ENCODE data around the gene KRT7.
"Not testable (repeated sequence)": the region's sequence is repeated elsewhere in the genome, so short reads cannot be mapped to it uniquely, and the experiment has no call there.

The KRT7 gene

DNA sequence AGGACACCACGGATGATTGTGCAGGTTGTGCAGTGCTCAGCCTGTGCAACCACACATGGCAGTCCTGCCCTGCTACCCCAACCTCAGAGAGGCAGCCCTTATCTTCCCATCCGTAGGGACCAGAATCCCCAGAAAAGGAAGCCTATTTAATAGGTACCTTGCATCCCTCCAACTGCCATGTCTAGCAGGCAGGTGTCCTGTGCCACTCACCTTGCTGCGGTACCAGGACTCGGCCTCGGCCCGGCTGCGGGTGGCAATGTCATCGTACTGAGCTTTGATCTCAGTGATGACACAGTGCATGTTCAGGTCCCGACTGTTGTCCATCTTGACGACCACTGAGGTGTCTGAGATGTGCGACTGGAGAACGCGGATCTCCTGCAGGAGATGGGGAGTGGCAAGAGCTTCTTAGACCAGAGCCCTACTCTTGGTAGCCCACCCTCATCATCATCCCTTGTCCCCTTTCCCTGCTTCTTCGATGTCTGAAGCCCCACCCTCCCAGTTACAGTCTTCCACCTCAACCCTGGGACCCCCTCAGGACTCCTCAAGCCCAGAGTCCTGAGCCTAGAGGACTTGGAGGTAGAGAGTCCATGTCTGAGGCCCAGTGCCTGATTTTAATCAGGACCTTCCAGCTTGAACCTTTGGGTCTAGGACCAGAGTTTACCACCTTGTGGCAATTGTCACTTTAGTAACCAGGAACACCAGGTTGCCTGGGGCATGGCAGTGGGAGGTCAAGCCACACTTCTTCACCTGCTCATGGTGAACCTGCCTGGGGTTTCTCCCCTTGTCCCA lies 20.5 kb downstream of the KRT7 start:
- Mint-ChIP-seq H3K27me3 (peaks cover 96% of the 10 kb centered on the region), H3K36me3 (ENCODE audit: low read depth) (no peaks in the 10 kb centered on the region), H3K9me3 (no peaks in the 10 kb centered on the region), H3K27ac (no peak overlapping the region), H3K4me1 (ENCODE audit: low read depth) (peaks cover 25% of the 10 kb centered on the region), H3K4me3 (no peak overlapping the region)
- intact Hi-C loops (cut with micrococcal nuclease): no loop called here

DNA sequence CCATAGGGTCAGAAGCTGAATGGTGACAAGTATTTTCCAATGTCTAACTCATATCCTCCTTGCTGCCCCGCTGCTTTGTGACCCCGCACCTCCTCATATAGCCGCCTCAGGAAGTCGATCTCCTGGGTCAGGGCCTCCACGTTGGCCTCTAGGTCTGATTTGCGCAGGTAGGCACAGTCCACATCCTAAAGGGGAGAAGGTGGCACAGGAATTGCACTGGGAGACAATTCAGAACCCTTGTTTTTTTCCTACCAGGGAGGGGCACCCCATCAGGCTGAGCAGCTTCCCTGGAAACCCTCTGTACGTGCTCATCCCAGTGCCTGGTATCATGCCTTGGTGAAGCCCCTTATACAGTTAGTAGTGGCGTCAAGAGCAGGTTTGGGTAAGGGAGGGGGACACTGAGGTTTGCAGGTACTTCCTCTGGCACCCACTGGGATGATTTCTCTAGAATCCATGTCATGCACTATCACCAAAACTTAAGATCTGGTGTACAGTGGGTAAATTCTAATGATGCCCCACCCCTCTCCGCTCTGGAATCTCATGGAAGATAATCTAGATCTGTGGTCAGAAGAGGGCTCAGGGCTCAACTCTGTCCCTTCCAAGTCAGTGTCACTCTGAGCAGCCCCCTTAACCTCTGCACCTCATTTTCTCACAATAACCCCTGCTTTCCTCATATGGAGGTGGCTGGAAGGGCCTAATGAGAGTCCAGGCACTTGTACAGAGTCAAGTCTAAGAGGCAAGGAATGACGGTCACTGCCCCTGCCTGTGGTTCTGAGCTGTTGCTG lies 21.3 kb downstream of the KRT7 start:
- Mint-ChIP-seq H3K27ac (no peak overlapping the region), H3K36me3 (ENCODE audit: low read depth) (no peaks in the 10 kb centered on the region), H3K4me3 (no peak overlapping the region), H3K27me3 (peaks cover 95% of the 10 kb centered on the region), H3K9me3 (no peaks in the 10 kb centered on the region), H3K4me1 (ENCODE audit: low read depth) (peaks cover 27% of the 10 kb centered on the region)
- intact Hi-C loops (cut with micrococcal nuclease): no loop called here

DNA sequence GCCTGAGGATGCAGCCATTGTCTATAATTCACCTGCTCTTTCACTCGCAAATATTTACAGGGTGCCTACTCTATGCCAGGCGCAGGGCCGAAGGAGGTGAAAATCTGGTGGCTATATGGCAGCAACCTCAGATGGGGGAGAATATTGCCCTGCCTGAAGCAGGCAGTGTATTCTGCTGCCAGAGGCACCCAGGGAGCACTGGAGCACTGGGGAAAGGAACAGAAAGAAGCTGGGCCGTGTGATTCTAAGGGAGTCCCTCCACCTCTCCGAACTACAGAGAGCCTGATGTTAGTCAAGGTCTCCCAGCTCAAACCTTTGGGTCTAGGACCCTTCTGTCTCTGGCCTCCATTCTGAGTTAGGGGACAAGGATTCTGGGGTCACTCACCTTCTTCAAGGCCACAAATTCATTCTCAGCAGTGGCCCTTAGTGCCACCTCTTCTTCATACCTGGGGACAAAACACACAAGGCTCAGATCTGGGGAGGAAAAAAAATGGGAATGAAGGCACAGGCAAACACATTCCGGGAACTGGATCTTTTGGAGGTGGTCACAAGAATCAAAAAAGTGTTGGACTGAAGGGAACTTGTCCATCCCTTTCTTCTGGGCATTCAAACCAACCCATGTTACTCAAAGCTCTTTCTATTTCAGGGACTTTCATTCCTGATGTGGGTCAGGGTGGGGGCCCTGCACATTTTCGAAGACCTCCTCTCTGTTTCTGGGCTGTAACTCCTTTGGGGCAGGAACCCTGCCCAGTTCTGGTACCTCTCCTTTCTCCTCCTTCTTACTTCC lies 22.1 kb downstream of the KRT7 start:
- H3K4me3 Mint-ChIP-seq: no peak overlapping the region
- no peaks in the 10 kb centered on the region for H3K36me3 Mint-ChIP-seq (ENCODE audit: low read depth)
- intact Hi-C loops (cut with micrococcal nuclease): no loop called here
- no peak overlapping the region for H3K27ac Mint-ChIP-seq
- H3K9me3 Mint-ChIP-seq: no peaks in the 10 kb centered on the region
- peaks cover 95% of the 10 kb centered on the region for H3K27me3 Mint-ChIP-seq
- peaks cover 27% of the 10 kb centered on the region for H3K4me1 Mint-ChIP-seq (ENCODE audit: low read depth)

- no peak overlapping the region for H3K27ac Mint-ChIP-seq
- no peaks in the 10 kb centered on the region for H3K36me3 Mint-ChIP-seq (ENCODE audit: low read depth)
- H3K4me1 Mint-ChIP-seq (ENCODE audit: low read depth): peaks cover 34% of the 10 kb centered on the region
- H3K4me3 Mint-ChIP-seq: no peak overlapping the region
- H3K27me3 Mint-ChIP-seq: peaks cover 95% of the 10 kb centered on the region
- H3K9me3 Mint-ChIP-seq: no peaks in the 10 kb centered on the region
- intact Hi-C loops (cut with micrococcal nuclease): no loop called here
These were observed 23.0 kb downstream of the KRT7 start for GRCh38 chr12:52255926-52256583.

DNA sequence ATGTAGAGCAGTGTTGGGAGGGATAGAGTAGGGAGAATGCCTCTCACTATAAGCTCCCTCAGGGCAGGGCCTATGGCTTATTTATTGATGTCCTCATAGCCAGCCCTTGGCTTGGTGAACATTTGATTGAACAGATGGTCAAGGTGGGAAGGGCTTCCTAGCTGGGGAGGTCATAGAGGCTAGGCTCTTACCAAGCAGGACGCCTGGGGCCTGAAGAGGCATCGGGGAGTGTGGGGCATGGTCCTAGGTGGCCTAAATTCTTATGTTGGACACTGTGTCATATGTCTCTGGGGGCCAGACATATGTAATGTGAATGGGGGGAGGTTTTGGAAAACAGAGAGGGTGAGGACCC lies 23.5 kb downstream of the KRT7 start:
- H3K27ac Mint-ChIP-seq: no peak overlapping the region
- peaks cover 33% of the 10 kb centered on the region for H3K4me1 Mint-ChIP-seq (ENCODE audit: low read depth)
- H3K27me3 Mint-ChIP-seq: peaks cover 98% of the 10 kb centered on the region
- no peaks in the 10 kb centered on the region for H3K36me3 Mint-ChIP-seq (ENCODE audit: low read depth)
- intact Hi-C loops (cut with micrococcal nuclease): no loop called here
- no peaks in the 10 kb centered on the region for H3K9me3 Mint-ChIP-seq
- H3K4me3 Mint-ChIP-seq: no peak overlapping the region

DNA sequence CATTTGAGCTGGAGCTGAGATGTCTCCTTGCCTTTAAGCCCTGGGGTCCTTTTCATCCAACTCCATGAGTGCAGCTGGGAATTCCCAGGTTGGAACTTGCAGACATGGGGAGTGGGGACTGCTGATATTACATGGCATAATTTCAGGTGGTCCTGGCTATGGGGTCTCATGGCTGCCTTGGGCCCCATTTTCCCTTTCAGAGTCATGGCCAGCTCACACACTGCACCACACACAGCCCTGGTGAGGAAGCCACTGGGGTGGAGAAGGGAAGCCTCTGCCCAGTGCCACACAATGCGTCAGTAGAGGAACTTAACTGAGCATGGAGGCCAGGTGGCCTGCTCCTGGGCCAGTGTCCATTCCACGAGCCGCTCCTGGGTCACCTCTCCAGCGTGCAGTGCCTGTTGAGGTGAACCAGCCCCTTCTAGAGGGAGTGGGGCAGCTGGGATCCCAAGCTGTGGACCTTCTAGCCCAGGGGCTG lies 24.1 kb downstream of the KRT7 start:
- H3K27me3 Mint-ChIP-seq: peaks cover 95% of the 10 kb centered on the region
- H3K4me1 Mint-ChIP-seq (ENCODE audit: low read depth): peaks cover 28% of the 10 kb centered on the region
- H3K36me3 Mint-ChIP-seq (ENCODE audit: low read depth): no peaks in the 10 kb centered on the region
- H3K9me3 Mint-ChIP-seq: no peaks in the 10 kb centered on the region
- no peak overlapping the region for H3K4me3 Mint-ChIP-seq
- H3K27ac Mint-ChIP-seq: no peak overlapping the region
- intact Hi-C loops (cut with micrococcal nuclease): no loop called here

DNA sequence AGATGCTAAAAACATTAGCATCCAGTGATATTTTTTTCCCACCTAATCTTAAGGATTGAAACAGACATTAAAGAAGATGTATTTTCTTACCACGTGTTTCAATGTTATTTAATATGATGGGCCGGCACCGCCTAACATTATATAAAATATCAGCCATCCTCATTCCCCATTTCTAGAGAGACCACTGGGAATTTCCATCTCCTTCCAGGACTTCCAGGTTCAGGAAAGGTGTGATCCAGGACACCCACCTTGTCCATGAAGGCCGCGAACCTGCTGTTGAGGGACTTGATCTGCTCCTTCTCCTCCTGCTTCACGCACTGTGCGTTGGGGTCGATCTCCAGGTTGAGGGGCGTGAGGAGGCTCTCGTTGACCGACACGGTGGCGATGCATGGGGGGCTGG lies 24.9 kb downstream of the KRT7 start:
- H3K27ac Mint-ChIP-seq; H3K4me3 Mint-ChIP-seq; H3K9me3 Mint-ChIP-seq; intact Hi-C loops (cut with micrococcal nuclease); H3K36me3 Mint-ChIP-seq (ENCODE audit: low read depth): not testable (repeated sequence)
- Mint-ChIP-seq H3K4me1 (ENCODE audit: low read depth) (peaks cover 27% of the 10 kb centered on the region), H3K27me3 (peaks cover 94% of the 10 kb centered on the region)

- Mint-ChIP-seq H3K27me3 (peaks cover 94% of the 10 kb centered on the region), H3K4me3 (no peak overlapping the region), H3K36me3 (ENCODE audit: low read depth) (no peaks in the 10 kb centered on the region), H3K27ac (no peak overlapping the region), H3K4me1 (ENCODE audit: low read depth) (peaks cover 27% of the 10 kb centered on the region), H3K9me3 (no peaks in the 10 kb centered on the region)
- intact Hi-C loops (cut with micrococcal nuclease): no loop called here
These were observed 25.4 kb downstream of the KRT7 start for GRCh38 chr12:52258335-52258901.

GRCh38 chr12:52259657-52260243 lies 26.7 kb downstream of the KRT7 start:
- Mint-ChIP-seq H3K4me3 (no peak overlapping the region), H3K36me3 (ENCODE audit: low read depth) (no peaks in the 10 kb centered on the region), H3K27me3 (peaks cover 89% of the 10 kb centered on the region), H3K27ac (no peak overlapping the region), H3K4me1 (ENCODE audit: low read depth) (peaks cover 27% of the 10 kb centered on the region), H3K9me3 (no peaks in the 10 kb centered on the region)
- intact Hi-C loops (cut with micrococcal nuclease): no loop called here

GRCh38 chr12:52260361-52261207 lies 27.5 kb downstream of the KRT7 start:
- Mint-ChIP-seq H3K4me1 (ENCODE audit: low read depth) (peaks cover 28% of the 10 kb centered on the region), H3K27ac (no peak overlapping the region), H3K9me3 (no peaks in the 10 kb centered on the region), H3K36me3 (ENCODE audit: low read depth) (no peaks in the 10 kb centered on the region), H3K4me3 (no peak overlapping the region), H3K27me3 (peaks cover 80% of the 10 kb centered on the region)
- intact Hi-C loops (cut with micrococcal nuclease): no loop called here

GRCh38 chr12:52261208-52261484 lies 28.1 kb downstream of the KRT7 start:
- intact Hi-C loops (cut with micrococcal nuclease): no loop called here
- no peaks in the 10 kb centered on the region for H3K9me3 Mint-ChIP-seq
- H3K36me3 Mint-ChIP-seq (ENCODE audit: low read depth): no peaks in the 10 kb centered on the region
- H3K27me3 Mint-ChIP-seq: peaks cover 76% of the 10 kb centered on the region
- H3K4me3 Mint-ChIP-seq: no peak overlapping the region
- peaks cover 28% of the 10 kb centered on the region for H3K4me1 Mint-ChIP-seq (ENCODE audit: low read depth)
- no peak overlapping the region for H3K27ac Mint-ChIP-seq

- intact Hi-C loops (cut with micrococcal nuclease): no loop called here
- Mint-ChIP-seq H3K27ac (no peak overlapping the region), H3K4me3 (no peak overlapping the region), H3K4me1 (ENCODE audit: low read depth) (peaks cover 28% of the 10 kb centered on the region), H3K9me3 (no peaks in the 10 kb centered on the region), H3K27me3 (peaks cover 66% of the 10 kb centered on the region), H3K36me3 (ENCODE audit: low read depth) (no peaks in the 10 kb centered on the region)
These were observed 29.2 kb downstream of the KRT7 start for GRCh38 chr12:52262286-52262685.
